HAP-1 (cell line): ENCODE measurements around the gene SLC25A1.
A peak's percentile ranks its signal among the peaks of the same experiment; 100 is the strongest.

ENCODE experiments used
- DNase-seq, 2 experiments: peaks; one replicate each; pipeline ENCODE4 v3.0.0-alpha.2; 2016 to 2020; ENCODE audit warnings: low spot score in 2 of 2
- H3K27me3 ChIP-seq: fragments of 250-450 bp; sonication (Bioruptor Pico); 2 replicates; pipeline ENCODE4 v1.5.1; 2020; ENCODE audit warnings: low read depth, mild to moderate bottlenecking, moderate library complexity
- H3K36me3 ChIP-seq: fragments of 250-450 bp; sonication (Bioruptor Pico); replicated peaks from 2 replicates; pipeline ENCODE4 v1.5.1; 2020; ENCODE audit warnings: mild to moderate bottlenecking
- H3K4me1 ChIP-seq: fragments of 250-450 bp; sonication (Bioruptor Pico); 2 replicates; pipeline ENCODE4 v1.5.1; 2020; ENCODE audit warnings: mild to moderate bottlenecking
- H3K4me3 ChIP-seq: fragments of 250-450 bp; sonication (Bioruptor Pico); 2 replicates; pipeline ENCODE4 v1.5.1; 2020; ENCODE audit warnings: mild to moderate bottlenecking, moderate library complexity
- H3K9me3 ChIP-seq: fragments of 250-450 bp; sonication (Bioruptor Pico); 2 replicates; pipeline ENCODE4 v1.5.1; 2020; ENCODE audit warnings: mild to moderate bottlenecking, moderate library complexity
- in situ Hi-C: fragments of 300-500 bp; cut with MboI; formaldehyde crosslinking; loops from 3 replicates; pipeline ENCODE4 v1.14.3; 2020; ENCODE audit warnings: low sequenced_read_pairs, inconsistent platforms, mixed read lengths

Gene SLC25A1

DNA sequence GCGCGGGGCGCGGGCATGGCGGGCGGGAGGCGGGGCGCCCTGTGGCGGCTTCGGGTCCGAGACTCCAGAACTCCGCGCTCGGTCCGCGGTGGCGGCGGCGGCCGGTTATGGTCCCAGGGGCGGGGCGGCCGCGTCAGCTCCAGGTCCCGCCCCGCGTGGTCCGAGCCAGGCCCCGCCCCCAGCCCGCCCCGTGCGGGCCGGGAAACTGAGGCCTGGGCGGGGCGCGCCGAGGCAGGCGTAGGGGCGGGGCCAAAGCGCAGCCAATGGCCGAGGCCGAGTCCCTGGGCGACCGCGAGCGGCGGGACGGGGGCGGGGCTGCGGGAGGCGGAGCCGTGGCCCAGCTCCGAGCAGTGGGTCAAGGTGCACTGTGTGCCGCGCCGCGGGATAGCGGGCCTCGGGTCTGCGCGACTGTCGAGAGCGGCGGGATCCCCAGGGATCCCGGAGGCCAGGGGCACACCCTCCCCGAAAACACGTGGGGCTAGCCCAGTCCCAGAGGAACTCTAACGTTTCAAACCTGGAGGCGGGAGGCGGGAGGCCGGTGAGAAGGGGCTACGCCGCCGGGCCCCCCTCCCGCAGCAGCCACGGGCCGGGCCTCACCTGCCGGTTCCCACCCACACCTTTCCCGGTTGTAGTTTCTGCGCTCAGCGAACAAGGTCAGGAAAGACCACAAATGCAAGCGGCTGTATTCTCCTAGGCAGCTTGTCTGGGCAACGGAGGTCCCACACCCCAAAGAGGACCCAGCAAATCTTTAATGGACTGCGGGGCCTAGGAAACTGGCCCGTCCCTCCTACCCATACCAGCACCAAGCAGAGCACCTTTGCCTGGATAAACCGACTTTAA lies at the start of gene SLC25A1:
Gene SLC25A1 (minus strand): TSS at position 80 of the 840 bp plus-strand sequence. CDS start 63 bp downstream, at position 17.
- Histone ChIP-seq H3K4me3 (peak within 1 kb of the TSS; percentile 64), H3K36me3 (peaks cover 39% of the 10 kb centered on the region), H3K9me3 (no peaks in the 10 kb centered on the region), H3K4me1 (peaks cover 18% of the 10 kb centered on the region), H3K27me3 (no peaks in the 10 kb centered on the region)
- peak; percentile 83 to 95 for DNase-seq
- in situ Hi-C loops: no loop called here

DNA sequence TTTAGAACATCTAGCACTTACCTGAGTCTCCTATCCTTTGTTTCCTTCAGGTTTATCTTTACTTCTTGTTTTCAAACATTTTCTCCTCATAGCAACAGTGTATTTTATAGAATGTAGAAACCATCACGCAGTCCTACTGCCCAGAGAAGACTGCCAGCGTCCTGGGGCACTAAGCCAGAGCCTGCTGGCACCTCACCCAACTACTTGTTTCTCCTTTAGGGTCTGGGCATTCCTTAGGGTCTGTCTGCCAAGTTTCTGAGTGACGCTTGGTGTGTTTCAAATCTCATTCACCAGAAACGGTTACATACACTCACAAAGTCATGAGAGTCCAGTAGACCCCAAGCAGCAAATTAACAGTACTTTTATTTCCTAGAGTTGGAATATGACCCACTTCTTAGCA lies 49.6 kb upstream of the SLC25A1 start:
- Histone ChIP-seq H3K27me3 (no peaks in the 10 kb centered on the region), H3K4me3 (no peak overlapping the region), H3K36me3 (peaks cover 8% of the 10 kb centered on the region), H3K4me1 (peaks cover 3% of the 10 kb centered on the region), H3K9me3 (no peaks in the 10 kb centered on the region)
- in situ Hi-C loops: no loop called here
- DNase-seq: no peak

DNA sequence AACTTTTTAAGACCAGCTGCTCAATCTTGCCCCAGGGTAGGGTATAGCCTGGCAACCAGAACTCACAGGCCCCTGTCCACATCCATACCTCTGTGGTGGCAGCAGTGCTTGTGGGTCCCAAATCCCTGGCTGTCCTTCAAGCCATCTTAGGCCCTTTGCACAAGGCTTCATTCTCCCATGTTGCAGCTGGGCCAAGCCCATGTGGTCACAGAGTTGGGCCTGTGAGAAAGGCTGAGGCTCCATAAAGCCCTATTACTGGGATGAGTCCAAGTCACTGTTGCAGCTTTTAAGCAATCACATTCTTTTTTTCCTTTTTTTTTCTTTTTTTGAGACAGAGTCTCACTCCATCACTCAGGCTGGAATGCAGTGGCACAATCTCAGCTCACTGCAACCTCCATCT lies 47.9 kb upstream of the SLC25A1 start:
- DNase-seq: no peak
- Histone ChIP-seq H3K9me3 (no peaks in the 10 kb centered on the region), H3K4me1 (no peaks in the 10 kb centered on the region), H3K27me3 (no peaks in the 10 kb centered on the region), H3K4me3 (no peak overlapping the region), H3K36me3 (peaks cover 11% of the 10 kb centered on the region)
- in situ Hi-C loops: no loop called here

DNA sequence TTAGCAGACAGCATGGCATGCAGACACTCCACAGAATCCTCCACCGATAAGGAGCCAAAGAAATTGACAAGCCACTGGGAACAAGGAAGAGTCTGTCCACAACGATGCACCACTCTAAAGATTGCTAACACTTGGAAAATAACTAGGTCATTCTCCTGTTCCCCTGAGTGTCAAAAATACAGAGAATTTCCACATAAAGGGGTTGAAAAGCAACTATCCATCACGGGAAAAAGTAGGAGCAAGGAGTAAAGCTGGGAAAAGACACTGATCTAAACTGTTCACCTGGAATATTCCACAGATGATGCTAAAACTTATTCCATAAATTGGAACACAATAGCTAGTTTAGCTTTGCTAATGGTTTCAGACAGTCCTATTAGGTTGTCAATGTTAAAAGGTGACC lies 47.0 kb upstream of the SLC25A1 start:
- peaks cover 11% of the 10 kb centered on the region for H3K36me3 ChIP-seq
- in situ Hi-C loops: no loop called here
- H3K4me3 ChIP-seq: no peak overlapping the region
- no peak for DNase-seq
- H3K27me3 ChIP-seq: no peaks in the 10 kb centered on the region
- H3K4me1 ChIP-seq: no peaks in the 10 kb centered on the region
- no peaks in the 10 kb centered on the region for H3K9me3 ChIP-seq

DNA sequence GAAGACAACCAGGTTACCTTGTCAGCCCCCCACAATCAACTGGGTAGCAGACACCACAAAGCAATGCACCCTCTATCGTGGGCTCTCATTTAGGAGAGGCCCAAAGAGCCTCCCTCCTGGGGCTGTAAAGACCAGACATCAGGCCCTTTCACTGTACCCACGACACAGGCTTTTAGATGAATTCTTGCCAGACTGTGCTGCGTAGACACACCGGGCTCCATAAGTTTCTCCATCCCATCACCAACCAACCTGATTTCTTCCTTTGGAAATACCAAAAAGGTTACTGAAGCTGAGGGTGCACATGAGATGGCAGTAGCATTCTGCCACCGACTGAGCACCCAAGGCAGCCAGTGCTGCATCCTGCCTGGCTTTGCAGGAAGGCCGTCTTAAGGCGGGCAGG lies 46.4 kb upstream of the SLC25A1 start:
- Histone ChIP-seq H3K27me3 (no peaks in the 10 kb centered on the region), H3K4me3 (no peak overlapping the region), H3K36me3 (peaks cover 11% of the 10 kb centered on the region), H3K4me1 (no peaks in the 10 kb centered on the region), H3K9me3 (no peaks in the 10 kb centered on the region)
- no peak for DNase-seq
- in situ Hi-C loops: no loop called here

DNA sequence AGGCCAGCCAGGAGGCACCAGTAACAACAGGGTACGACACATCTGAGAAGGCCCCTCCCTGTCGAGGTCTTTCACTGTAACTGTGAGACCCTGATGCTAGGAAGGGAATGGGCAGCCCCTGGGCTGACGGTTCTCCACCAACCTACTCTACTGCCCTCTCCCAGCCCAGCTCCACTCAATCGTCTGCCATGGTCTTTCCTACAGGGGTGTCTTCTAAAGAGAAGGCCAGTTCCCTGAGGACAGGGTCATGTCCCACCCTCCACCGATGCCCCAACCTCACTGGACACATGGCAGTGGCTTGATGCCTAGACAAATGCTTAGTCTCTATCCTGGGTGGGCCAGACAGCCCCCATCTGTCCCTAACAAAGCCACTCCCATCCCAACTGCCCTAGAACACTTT lies 46.0 kb upstream of the SLC25A1 start:
- no peaks in the 10 kb centered on the region for H3K27me3 ChIP-seq
- in situ Hi-C loops: no loop called here
- no peaks in the 10 kb centered on the region for H3K4me1 ChIP-seq
- H3K36me3 ChIP-seq: peaks cover 11% of the 10 kb centered on the region
- no peaks in the 10 kb centered on the region for H3K9me3 ChIP-seq
- no peak overlapping the region for H3K4me3 ChIP-seq
- DNase-seq: no peak

DNA sequence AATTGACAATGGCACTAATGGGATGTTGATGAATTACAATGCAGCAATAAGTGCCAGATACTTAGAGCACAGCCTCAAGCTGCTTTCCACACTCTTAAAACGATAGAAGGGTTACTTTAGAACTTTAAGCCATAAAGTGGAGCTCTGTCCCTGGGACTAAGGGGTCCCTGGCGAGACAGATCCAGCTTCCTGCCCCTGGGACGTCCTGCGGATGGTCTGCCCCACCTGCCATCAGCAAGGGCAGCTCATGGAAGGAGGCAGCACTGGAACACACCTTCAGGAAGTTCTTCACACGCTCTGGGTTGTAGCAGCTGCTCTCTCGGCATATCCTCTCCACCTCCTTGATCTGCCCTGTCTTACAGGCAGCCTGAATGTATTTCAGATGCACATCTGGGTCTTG lies 45.1 kb upstream of the SLC25A1 start:
- in situ Hi-C loops: no loop called here
- H3K36me3 ChIP-seq: peaks cover 5% of the 10 kb centered on the region
- H3K4me3 ChIP-seq: no peak overlapping the region
- H3K27me3 ChIP-seq: no peaks in the 10 kb centered on the region
- no peaks in the 10 kb centered on the region for H3K9me3 ChIP-seq
- no peak for DNase-seq
- H3K4me1 ChIP-seq: no peaks in the 10 kb centered on the region; the same call in 1 of the 2 replicates

DNA sequence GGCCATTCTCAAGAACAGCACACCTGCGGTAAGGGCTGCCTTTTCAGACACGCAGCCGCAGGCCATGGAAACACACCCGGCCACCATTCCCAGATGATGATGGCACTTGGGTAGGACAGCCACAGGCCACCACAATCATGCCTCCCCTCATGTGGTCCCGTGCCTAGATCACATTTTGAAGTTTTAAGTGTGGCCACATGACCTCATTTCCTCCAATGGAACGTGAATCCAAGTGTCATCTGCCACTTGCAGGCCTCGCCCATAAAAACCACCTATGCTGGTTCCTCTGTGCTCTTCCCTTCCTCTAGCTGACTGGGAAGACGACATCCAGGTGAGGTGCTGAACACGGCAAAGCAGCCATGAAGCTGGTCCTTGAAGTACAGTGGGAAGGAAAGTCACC lies 44.6 kb upstream of the SLC25A1 start:
- Histone ChIP-seq H3K4me3 (no peak overlapping the region), H3K4me1 (peaks cover 5% of the 10 kb centered on the region), H3K27me3 (no peaks in the 10 kb centered on the region), H3K36me3 (peaks cover 6% of the 10 kb centered on the region), H3K9me3 (no peaks in the 10 kb centered on the region)
- no peak for DNase-seq
- in situ Hi-C loops: no loop called here

DNA sequence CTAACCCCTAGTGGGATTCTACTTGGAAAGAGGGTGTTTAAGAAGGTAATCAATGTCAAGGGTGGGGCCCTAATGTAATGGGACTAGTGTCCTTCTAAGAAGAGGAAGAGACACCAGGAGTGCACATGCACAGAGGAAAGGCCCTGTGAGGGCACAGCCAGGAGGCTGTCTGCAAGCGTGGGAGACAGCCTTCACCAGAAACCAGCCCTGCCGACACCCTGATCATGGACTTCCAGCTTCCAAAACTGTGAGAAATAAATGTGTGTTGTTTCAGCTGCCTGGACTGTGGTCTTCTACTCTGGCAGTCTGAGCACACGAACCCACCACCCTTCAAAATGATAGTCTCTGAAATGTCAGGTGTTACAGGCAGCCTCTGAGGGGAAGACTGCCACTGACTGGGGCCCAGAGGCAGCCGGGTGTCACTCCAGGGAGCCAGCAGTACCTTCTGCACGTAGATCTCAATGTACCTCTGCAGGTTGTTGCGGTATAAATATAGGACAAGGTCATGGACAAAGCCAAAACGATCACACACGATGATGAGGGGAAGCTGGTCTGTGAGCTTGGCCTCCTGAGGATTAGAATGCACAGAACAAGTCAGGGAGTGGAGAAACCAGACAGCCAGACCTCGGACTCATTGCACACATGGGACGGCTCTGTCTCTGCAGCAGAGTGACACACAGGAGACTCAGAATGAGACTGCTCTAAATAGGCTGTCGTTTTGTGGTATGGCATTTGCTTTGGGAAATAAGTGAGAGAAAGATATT lies 43.9 kb upstream of the SLC25A1 start:
- in situ Hi-C loops: no loop called here
- no peaks in the 10 kb centered on the region for H3K27me3 ChIP-seq
- H3K9me3 ChIP-seq: no peaks in the 10 kb centered on the region
- H3K4me3 ChIP-seq: no peak overlapping the region
- H3K36me3 ChIP-seq: peaks cover 6% of the 10 kb centered on the region
- H3K4me1 ChIP-seq: peaks cover 10% of the 10 kb centered on the region
- no peak for DNase-seq

DNA sequence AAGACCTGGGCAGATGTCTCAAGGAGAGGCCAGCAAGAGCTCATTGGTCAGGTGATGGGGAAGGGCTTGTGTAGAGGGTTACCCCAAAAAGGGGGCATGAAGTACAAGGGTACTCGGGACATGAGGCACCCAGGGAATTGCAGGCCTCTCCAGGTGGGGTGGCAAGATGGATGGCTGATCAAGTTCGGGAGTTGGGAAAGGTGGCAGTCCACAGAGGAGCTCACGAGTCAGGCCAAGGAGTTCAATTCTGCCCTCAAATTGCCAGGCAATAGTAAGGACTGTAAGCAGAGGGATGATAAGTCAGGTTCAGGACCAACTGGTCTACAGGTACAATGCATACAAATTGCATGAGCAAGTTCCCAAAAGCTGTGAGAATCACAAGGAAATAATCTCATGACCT lies 42.3 kb upstream of the SLC25A1 start:
- Histone ChIP-seq H3K36me3 (peaks cover 6% of the 10 kb centered on the region), H3K9me3 (no peaks in the 10 kb centered on the region), H3K4me1 (peaks cover 10% of the 10 kb centered on the region), H3K27me3 (no peaks in the 10 kb centered on the region), H3K4me3 (no peak overlapping the region)
- DNase-seq: no peak
- in situ Hi-C loops: no loop called here

DNA sequence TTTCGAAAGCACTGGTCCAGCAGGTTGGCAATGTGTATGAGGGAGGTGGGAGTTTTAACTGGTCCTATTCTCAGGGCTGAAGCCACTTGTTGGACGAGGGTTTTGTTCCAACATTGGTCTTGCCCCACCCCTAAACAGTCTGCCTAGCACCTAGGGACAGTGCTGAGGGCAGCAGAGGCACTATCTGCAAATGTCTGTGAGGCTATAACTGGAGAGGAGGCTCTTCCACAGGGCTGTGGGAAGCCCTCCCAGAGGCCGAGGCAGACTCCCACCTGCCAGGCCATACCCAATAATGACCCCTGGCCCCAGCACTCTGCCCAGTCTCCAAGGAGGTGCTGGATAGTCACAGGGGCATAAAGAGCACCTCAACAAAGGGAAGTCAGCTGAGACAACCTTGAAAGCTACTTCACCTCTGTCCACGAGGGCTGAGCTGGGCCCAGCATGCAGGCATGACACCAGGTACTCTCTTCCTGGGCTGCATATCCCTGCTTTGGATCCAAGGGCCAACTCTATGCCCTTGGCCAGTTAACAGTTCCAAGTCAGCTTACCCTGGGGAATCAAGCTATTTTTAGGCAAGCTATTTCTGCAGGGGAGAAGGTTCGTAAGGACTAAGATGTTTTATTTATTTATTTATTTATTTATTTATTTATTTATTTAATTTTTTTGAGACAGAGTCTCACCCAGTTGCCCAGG lies 40.2 kb upstream of the SLC25A1 start:
- Histone ChIP-seq H3K4me3 (no peak overlapping the region), H3K36me3 (peaks cover 10% of the 10 kb centered on the region), H3K4me1 (peaks cover 11% of the 10 kb centered on the region), H3K27me3 (no peaks in the 10 kb centered on the region), H3K9me3 (no peaks in the 10 kb centered on the region)
- DNase-seq: no peak
- in situ Hi-C loops: no loop called here

DNA sequence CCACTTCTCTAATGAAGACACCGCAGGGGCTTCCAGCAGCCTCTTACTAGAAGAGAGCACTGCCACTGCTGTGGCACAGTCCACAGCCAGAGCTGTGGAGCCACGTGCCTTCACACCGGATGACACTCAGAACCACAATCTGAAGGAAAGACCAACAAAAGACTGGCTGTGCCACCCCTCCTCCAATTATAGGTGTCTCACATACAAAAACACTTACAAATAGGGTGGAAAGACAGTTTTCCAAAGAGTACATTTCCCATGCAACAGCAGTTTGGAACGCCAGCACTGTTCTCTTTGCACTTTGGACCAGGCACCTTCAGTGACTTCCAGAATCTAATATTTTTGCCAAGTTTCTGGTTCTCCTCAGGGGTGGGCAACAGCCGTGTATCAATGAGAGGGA lies 38.0 kb upstream of the SLC25A1 start:
- Histone ChIP-seq H3K4me1 (peaks cover 27% of the 10 kb centered on the region), H3K4me3 (no peak overlapping the region), H3K36me3 (peaks cover 7% of the 10 kb centered on the region), H3K9me3 (no peaks in the 10 kb centered on the region), H3K27me3 (no peaks in the 10 kb centered on the region)
- in situ Hi-C loops: no loop called here
- no peak for DNase-seq

DNA sequence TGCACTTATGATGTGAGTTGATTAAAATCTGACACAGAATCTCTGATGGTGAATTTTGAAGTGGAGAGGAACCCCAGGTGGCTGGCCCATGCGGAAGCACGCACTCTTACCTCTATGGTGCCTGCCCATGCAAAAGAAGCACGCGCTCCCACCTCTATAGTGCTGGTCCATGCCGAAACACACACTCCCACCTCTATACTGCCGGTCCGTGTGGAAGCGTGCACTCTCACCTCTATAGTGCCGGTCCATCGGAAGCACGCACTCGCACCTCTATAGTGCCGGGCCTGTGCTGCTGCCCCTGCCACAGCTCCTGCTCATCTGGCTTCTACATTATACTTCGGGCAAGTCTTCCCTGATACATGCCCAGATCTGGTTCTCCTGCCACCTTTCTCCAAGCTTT lies 36.8 kb upstream of the SLC25A1 start:
- peaks cover 27% of the 10 kb centered on the region for H3K4me1 ChIP-seq
- DNase-seq: no peak
- no peaks in the 10 kb centered on the region for H3K9me3 ChIP-seq
- H3K36me3 ChIP-seq: peaks cover 7% of the 10 kb centered on the region
- H3K27me3 ChIP-seq: no peaks in the 10 kb centered on the region
- H3K4me3 ChIP-seq: no peak overlapping the region
- in situ Hi-C loops: no loop called here

DNA sequence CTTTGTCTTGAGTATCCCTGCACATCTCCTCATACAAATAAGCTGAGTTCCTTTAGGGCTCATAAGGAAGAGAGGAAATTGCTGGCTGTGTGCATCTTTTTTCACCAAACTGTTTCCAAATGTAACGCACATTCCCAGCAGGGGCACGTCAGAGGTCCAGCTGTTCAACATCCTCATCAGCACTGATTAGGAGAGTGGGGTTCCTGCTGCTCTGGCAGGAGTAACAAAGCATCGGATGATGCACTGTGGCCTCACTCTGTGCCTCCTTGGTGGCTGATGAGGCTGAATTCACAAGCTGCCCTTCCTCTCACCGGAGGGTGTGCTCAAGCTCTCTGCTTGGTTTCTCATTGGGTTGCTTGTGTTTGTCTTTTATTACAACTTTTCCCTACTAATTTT lies 35.5 kb upstream of the SLC25A1 start:
- in situ Hi-C loops: no loop called here
- no peaks in the 10 kb centered on the region for H3K9me3 ChIP-seq
- H3K4me3 ChIP-seq: no peak overlapping the region
- DNase-seq: no peak
- no peaks in the 10 kb centered on the region for H3K27me3 ChIP-seq
- peaks cover 27% of the 10 kb centered on the region for H3K4me1 ChIP-seq
- H3K36me3 ChIP-seq: peaks cover 7% of the 10 kb centered on the region; the same call in 1 of the 2 replicates
